Measurements from ENCODE around the gene ASPG. TPM values are rescaled to one million over a fixed set of nuclear protein-coding genes. Genes with fewer than 3 reads are reported as not detected.
"Not testable (repeated sequence)": the region's sequence is repeated elsewhere in the genome, so short reads cannot be mapped to it uniquely, and the experiment has no call there.

The ASPG gene
- total RNA-seq, 2 experiments from 2014 or later, result not detected

- CTCF ChIA-PET, result no interaction called here
- ATAC-seq, result no peak
- Mint-ChIP-seq H3K27ac (no peak overlapping the region), H3K36me3 (no peaks in the 10 kb centered on the region), H3K4me1 (no peaks in the 10 kb centered on the region), H3K4me3 (no peak overlapping the region), H3K27me3 (no peaks in the 10 kb centered on the region), H3K9me3 (ENCODE audit: low read depth) (no peaks in the 10 kb centered on the region)
- no peak for DNase-seq
Observed at GRCh38 chr14:104145826-104146601, 60.5 kb downstream of the ASPG start.

DNA sequence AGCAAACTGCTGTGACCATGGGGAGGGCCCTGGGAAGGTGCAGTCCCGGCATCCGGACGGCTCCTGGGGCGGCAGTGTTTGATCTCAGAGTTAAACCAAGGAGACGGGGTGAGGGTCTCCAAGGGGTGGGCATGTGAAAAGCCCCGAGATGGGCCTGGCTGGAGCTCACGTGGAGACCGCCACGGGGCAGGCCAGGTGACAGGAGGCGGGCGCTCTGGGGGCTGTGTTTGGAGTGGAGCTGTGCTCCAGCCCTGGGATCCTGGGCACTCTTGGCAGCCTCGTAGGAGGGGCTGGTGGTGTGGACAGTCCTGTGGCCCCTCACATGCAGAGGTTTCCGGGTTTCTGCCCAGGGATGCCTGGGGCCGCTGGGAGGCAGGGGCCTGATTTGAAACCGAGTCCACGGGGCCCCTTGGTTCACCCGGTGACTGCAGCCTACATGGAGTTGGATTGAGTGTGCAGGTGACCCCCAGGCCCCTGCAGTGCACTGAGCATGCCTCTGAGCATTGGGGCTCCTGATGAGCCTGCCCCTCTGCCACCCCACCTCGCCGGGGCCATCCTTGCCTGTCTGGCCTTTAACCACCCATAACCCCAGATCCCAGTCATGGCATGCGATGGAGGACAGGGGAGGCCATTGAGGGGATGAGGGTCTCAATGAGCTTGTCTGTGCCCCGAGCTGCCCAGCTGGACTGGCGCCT is 61.3 kb downstream of the ASPG start:
- Mint-ChIP-seq H3K36me3 (no peaks in the 10 kb centered on the region), H3K4me1 (no peaks in the 10 kb centered on the region), H3K27ac (no peak overlapping the region), H3K9me3 (ENCODE audit: low read depth) (no peaks in the 10 kb centered on the region), H3K4me3 (no peak overlapping the region), H3K27me3 (no peaks in the 10 kb centered on the region)
- CTCF ChIA-PET, result no interaction called here
- DNase-seq (no peak), ATAC-seq (no peak)

DNA sequence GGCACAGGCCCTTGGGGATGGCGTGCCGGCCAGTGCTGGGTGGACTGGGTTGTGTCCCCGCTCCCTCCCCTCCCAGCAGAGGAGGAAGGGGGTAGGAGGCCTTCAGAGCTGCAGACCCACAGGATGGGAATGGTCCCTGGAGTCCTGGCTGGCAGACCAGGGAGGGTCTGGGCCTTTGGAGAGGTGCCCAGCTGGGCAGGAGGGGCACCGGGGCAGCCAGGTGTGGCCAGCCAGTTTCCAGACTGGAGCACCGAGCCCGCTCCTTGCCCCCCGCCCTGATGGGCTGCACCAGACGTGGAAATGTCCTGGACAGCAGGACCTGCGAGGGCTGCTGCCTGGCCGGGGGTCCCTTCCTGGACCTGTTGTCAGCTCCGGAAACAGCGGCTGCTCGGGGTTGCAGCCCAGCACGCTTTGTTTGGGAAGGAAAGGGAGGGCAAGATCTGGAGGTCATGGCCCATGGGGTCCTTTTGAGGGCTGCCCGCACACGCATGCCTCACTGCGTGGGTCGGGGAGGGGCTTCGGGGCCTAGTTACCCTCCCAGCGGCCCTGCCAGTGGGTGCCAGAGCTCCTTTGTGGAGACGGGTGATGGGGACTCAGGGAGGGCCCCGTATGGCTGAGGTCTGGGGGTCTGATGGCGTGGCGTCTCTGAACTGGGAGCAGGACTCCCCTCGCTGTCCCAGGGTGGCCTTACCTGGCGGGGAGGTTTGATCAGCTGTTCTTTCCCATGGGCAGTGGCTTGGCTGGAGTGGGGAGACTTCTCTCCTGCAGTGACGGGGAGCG is 62.0 kb downstream of the ASPG start:
- Mint-ChIP-seq H3K27ac (no peak overlapping the region), H3K4me3 (no peak overlapping the region), H3K27me3 (no peaks in the 10 kb centered on the region), H3K9me3 (ENCODE audit: low read depth) (no peaks in the 10 kb centered on the region), H3K4me1 (no peaks in the 10 kb centered on the region), H3K36me3 (no peaks in the 10 kb centered on the region)
- no peak for ATAC-seq
- no peak for DNase-seq
- CTCF ChIA-PET, result no interaction called here

- no peaks in the 10 kb centered on the region for H3K9me3 Mint-ChIP-seq (ENCODE audit: low read depth)
- CTCF ChIA-PET, result no interaction called here
- DNase-seq (no peak), ATAC-seq (no peak)
- H3K27me3 Mint-ChIP-seq, result no peaks in the 10 kb centered on the region
- no peak overlapping the region for H3K4me3 Mint-ChIP-seq
- H3K27ac Mint-ChIP-seq, result no peak overlapping the region
- no peaks in the 10 kb centered on the region for H3K4me1 Mint-ChIP-seq
- H3K36me3 Mint-ChIP-seq, result no peaks in the 10 kb centered on the region
Observed at GRCh38 chr14:104148433-104149277, 63.2 kb downstream of the ASPG start.

DNA sequence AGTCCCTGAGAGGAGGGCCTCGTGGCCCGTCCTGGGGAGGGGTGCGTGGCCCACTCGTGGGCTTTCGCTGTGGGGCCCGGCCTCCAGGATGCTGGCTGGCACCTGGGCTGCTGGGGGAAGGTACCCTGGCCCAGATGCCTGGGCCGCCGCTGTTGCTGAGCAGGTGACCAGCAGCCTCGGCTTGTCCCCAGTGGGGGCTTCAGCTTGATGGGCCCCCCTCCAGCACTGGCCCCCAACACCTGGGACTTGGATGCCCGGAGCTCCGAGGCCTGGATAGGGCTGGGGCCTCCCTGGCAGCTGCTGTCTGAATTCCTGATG is 63.7 kb downstream of the ASPG start:
- CTCF ChIA-PET, result no interaction called here
- Mint-ChIP-seq H3K27ac (no peak overlapping the region), H3K4me3 (no peak overlapping the region), H3K27me3 (no peaks in the 10 kb centered on the region), H3K9me3 (ENCODE audit: low read depth) (no peaks in the 10 kb centered on the region), H3K36me3 (no peaks in the 10 kb centered on the region), H3K4me1 (no peaks in the 10 kb centered on the region)
- no peak for DNase-seq
- no peak for ATAC-seq

- no peak for DNase-seq
- ATAC-seq, result peak; percentile 53
Observed at GRCh38 chr14:104149617-104150135, 64.2 kb downstream of the ASPG start.

DNA sequence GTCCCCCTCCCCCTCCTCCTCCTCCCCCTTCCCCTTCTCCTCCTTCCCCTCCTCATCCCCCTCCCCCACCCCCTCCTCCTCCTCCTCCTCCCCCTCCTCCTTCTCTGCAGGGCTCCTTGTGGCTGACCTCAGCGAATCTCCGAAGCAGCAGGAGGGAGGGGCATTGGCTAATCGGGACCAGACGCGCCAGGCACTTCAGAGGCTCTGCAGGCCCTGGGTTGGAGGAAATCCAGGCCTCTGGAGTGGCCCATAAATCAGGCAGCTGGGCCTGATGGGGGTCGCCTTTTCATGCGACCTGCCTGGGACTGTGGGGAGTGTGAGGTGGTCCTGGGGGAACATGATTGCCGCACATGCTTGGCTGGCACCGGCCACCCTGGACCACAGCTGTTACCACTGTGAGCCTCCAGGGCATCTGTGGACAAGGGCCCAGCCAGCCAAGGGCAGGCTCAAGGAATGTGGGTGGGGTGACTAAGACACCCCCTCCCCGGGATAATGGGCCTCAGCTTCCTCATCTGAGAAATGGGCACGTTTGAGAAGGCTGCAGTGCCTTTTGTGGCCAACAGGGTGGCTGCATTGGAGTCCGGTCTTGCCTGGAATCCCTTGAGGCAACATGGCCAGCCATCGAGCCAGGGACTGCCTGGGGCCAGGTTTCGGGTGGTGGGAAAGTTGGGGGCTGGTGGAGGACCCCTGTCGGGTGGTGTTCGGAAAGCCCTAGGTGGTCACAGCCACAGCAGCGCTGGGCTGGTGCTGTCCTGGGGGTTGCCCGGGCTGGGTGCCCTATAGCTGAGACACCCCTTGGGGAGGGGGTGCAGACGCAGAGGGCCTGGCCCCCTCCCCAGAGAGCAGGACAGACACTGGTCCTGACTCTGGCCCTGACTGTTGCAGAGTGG is 64.9 kb downstream of the ASPG start:
- no peak overlapping the region for H3K4me3 Mint-ChIP-seq
- CTCF ChIA-PET, result interaction anchor here (1.2 kb wide), 1 partner anchor 13 kb away, joined by 3 read pairs; no protein-coding TSS in a partner anchor
- no peak overlapping the region for H3K27ac Mint-ChIP-seq
- DNase-seq (no peak), ATAC-seq (no peak)
- H3K36me3 Mint-ChIP-seq, result no peaks in the 10 kb centered on the region
- no peaks in the 10 kb centered on the region for H3K27me3 Mint-ChIP-seq
- H3K9me3 Mint-ChIP-seq (ENCODE audit: low read depth), result no peaks in the 10 kb centered on the region
- no peaks in the 10 kb centered on the region for H3K4me1 Mint-ChIP-seq

More at GRCh38 chr14:104149617-104150135, 64.2 kb downstream of the ASPG start:
- H3K9me3 Mint-ChIP-seq (ENCODE audit: low read depth), result no peaks in the 10 kb centered on the region
- CTCF ChIA-PET, result no interaction called here
- no peaks in the 10 kb centered on the region for H3K4me1 Mint-ChIP-seq
- H3K4me3 Mint-ChIP-seq, result no peak overlapping the region
- H3K27ac Mint-ChIP-seq, result no peak overlapping the region
- H3K27me3 Mint-ChIP-seq, result no peaks in the 10 kb centered on the region
- H3K36me3 Mint-ChIP-seq, result no peaks in the 10 kb centered on the region

GRCh38 chr14:104151026-104151381 is 65.5 kb downstream of the ASPG start:
- H3K4me1 Mint-ChIP-seq, result no peaks in the 10 kb centered on the region
- no peaks in the 10 kb centered on the region for H3K27me3 Mint-ChIP-seq
- H3K9me3 Mint-ChIP-seq (ENCODE audit: low read depth), result no peaks in the 10 kb centered on the region
- ATAC-seq, result no peak
- H3K4me3 Mint-ChIP-seq, result no peak overlapping the region
- CTCF ChIA-PET, result interaction anchor here (1.2 kb wide), 1 partner anchor 13 kb away, joined by 3 read pairs; no protein-coding TSS in a partner anchor
- no peak overlapping the region for H3K27ac Mint-ChIP-seq
- no peak for DNase-seq
- no peaks in the 10 kb centered on the region for H3K36me3 Mint-ChIP-seq

GRCh38 chr14:104151566-104152245 is 66.2 kb downstream of the ASPG start:
- Mint-ChIP-seq H3K9me3 (ENCODE audit: low read depth) (no peaks in the 10 kb centered on the region), H3K27me3 (no peaks in the 10 kb centered on the region), H3K27ac (no peak overlapping the region), H3K36me3 (no peaks in the 10 kb centered on the region), H3K4me1 (no peaks in the 10 kb centered on the region), H3K4me3 (no peak overlapping the region)
- ATAC-seq (no peak), DNase-seq (no peak)
- CTCF ChIA-PET, result interaction anchor here (1.2 kb wide), 1 partner anchor 14 kb away, joined by 3 read pairs; no protein-coding TSS in a partner anchor

DNA sequence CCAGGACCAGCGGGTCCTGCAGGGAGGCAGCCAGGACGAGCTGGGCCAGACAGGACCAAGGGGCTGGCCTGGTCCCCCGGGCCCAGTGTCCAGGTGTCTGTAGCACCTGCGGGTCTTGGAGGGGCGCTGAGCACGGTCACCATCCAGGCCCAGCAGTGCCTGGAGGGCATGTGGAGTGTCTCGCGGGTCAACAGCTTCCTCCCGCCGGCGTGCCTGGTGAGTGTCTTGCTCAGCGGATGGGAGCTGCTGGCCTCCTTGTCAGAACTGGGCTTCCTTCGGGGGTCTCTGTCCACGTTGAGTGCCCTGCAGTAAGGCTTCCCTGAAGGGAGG is 66.7 kb downstream of the ASPG start:
- H3K4me1 Mint-ChIP-seq, result no peaks in the 10 kb centered on the region

DNA sequence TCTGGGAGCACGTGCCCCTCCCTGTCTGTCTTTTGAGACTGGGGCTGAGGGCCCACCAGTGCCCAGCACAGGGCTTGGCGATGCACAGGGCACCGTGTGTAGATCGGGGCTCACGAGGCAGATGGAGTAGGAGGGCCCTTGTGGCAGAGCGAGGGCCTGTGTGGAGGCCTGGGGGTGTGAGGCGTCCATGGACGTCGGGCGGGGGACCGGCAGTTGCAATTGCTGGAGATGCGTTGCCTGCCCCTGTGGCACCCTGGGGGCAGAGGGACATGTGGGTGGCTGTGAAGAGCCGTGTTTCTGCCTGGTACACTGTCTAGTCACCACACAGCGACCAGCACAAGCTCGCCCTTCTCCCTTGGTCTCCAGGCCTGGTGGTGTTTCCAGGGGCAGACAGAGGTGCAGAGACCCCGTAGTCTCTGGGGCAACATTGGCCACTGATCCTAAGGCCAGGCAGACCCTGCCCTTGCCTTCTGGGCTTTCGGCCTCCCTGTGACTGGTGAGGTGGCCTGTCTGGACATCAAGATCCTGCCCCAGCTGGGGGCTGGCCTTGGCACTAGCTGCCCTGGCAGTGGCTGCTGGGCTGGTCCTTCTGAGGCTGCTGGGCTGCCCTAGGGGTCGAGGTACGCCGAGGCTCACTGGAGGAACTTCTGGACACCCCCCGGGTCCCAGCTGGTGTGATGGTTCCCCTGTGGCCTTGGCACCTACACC is 67.3 kb downstream of the ASPG start:
- Mint-ChIP-seq H3K36me3 (no peaks in the 10 kb centered on the region), H3K27me3 (no peaks in the 10 kb centered on the region), H3K4me1 (no peaks in the 10 kb centered on the region), H3K27ac (no peak overlapping the region), H3K9me3 (ENCODE audit: low read depth) (no peaks in the 10 kb centered on the region), H3K4me3 (no peak overlapping the region)
- ATAC-seq (no peak), DNase-seq (no peak)
- CTCF ChIA-PET, result no interaction called here

More for the DNA sequence above, 66.7 kb downstream of the ASPG start:
- Mint-ChIP-seq H3K27ac (no peak overlapping the region), H3K9me3 (ENCODE audit: low read depth) (no peaks in the 10 kb centered on the region), H3K27me3 (no peaks in the 10 kb centered on the region), H3K36me3 (no peaks in the 10 kb centered on the region), H3K4me3 (no peak overlapping the region)
- no peak for ATAC-seq
- no peak for DNase-seq
- CTCF ChIA-PET, result no interaction called here

- ATAC-seq; CTCF ChIA-PET; H3K4me1 Mint-ChIP-seq; H3K9me3 Mint-ChIP-seq (ENCODE audit: low read depth); H3K27ac Mint-ChIP-seq; H3K27me3 Mint-ChIP-seq; H3K4me3 Mint-ChIP-seq; DNase-seq; H3K36me3 Mint-ChIP-seq: not testable (repeated sequence)
Observed at GRCh38 chr14:104153394-104153755, 67.9 kb downstream of the ASPG start.

Data from activated CD8-positive, alpha-beta memory T cell treated with anti-CD3 and anti-CD28 coated beads, Interleukin-2, amount 10 ng/mL, durations not matched to agents 7 days and 5 days (primary cell).